Effector CD8-positive, alpha-beta T cell (primary cell): ENCODE results near the gene OTUB2.
A peak's percentile ranks its signal among the peaks of the same experiment; 100 is the strongest.

ENCODE experiments used
- DNase-seq: peaks from one replicate; lab custom pipeline; 2025; lab: John Stamatoyannopoulos, UW
- total RNA-seq, 4 experiments: gene quantifications; one replicate each; lab custom pipeline; 2026; lab: John Stamatoyannopoulos, UW

The OTUB2 gene
- 0.97 to 3.2 (median 2.3) reads per million in 4 experiments for total RNA-seq

GRCh38 chr14:94026173-94026888, at the start of gene OTUB2:
OTUB2 (plus strand) TSS chr14:94026340; CDS start chr14:94026538, 198 bp downstream.
- peak; percentile 94 for DNase-seq

GRCh38 chr14:93976477-93977057, 49.6 kb upstream of the OTUB2 start, which contains the start of gene ASB2:
ASB2 (minus strand) TSS chr14:93976570; CDS start chr14:93964539, 12,031 bp downstream.
- no peak for DNase-seq

GRCh38 chr14:93977171-93977570, 49.0 kb upstream of the OTUB2 start:
- no peak for DNase-seq

GRCh38 chr14:93977790-93978581, 48.2 kb upstream of the OTUB2 start:
- DNase-seq, result peak; percentile 23

- DNase-seq, result no peak
Observed at GRCh38 chr14:93978735-93979134, 47.4 kb upstream of the OTUB2 start.

GRCh38 chr14:93980456-93981201, 45.5 kb upstream of the OTUB2 start:
- no peak for DNase-seq

GRCh38 chr14:93981316-93982229, 44.6 kb upstream of the OTUB2 start:
- no peak for DNase-seq

- DNase-seq, result no peak
Observed at GRCh38 chr14:93982230-93983007, 43.7 kb upstream of the OTUB2 start.

- no peak for DNase-seq
Observed at GRCh38 chr14:93984070-93984469, 42.1 kb upstream of the OTUB2 start.

GRCh38 chr14:93984987-93985410, 41.1 kb upstream of the OTUB2 start:
- DNase-seq, result no peak

GRCh38 chr14:93986955-93987354, 39.2 kb upstream of the OTUB2 start:
- no peak for DNase-seq

GRCh38 chr14:93987376-93987775, 38.8 kb upstream of the OTUB2 start:
- DNase-seq, result no peak

- no peak for DNase-seq
Observed at GRCh38 chr14:93987815-93988476, 38.2 kb upstream of the OTUB2 start.

- no peak for DNase-seq
Observed at GRCh38 chr14:93989939-93990338, 36.2 kb upstream of the OTUB2 start.

- no peak for DNase-seq
Observed at GRCh38 chr14:93991212-93991611, 34.9 kb upstream of the OTUB2 start.

GRCh38 chr14:93991649-93992048, 34.5 kb upstream of the OTUB2 start:
- no peak for DNase-seq

GRCh38 chr14:93993382-93993781, 32.8 kb upstream of the OTUB2 start:
- DNase-seq, result no peak

GRCh38 chr14:93994919-93995682, 31.0 kb upstream of the OTUB2 start:
- DNase-seq, result no peak
